CD14-positive monocyte (primary cell): Measurements from ENCODE around the gene RPL36AL. TPM values are rescaled to one million over a fixed set of nuclear protein-coding genes. Genes with fewer than 3 reads are reported as not detected.

ENCODE experiments used
- DNase-seq, 3 donors: peaks; one replicate each; pipeline ENCODE4 v3.0.0-alpha.2; 2011 to 2022
- H2AFZ ChIP-seq: 2 replicates; pipeline ENCODE4 v1.6.0; 2012; ENCODE audit warnings: mild to moderate bottlenecking, low read depth, low read length, inconsistent platforms; ENCODE audit not compliant: insufficient read depth, poor library complexity, severe bottlenecking
- H3K27ac ChIP-seq, 2 donors: 1 replicate in 1 of 2; 2 replicates in 1 of 2; pipeline ENCODE4 v1.5.1; 2012 to 2013; ENCODE audit warnings: low read length in 2 of 2, control low read depth in 1 of 2, inconsistent platforms in 1 of 2, low read depth in 1 of 2, mild to moderate bottlenecking in 1 of 2
- H3K27me3 ChIP-seq, 2 donors: one replicate each; pipeline versions ENCODE4 v1.6.0 to v1.6.1; 2011 to 2013; ENCODE audit warnings: low read length in 2 of 2; ENCODE audit not compliant: control insufficient read depth in 2 of 2, insufficient read depth in 2 of 2
- H3K36me3 ChIP-seq, 2 donors: replicated peaks in 1 of 2; 1 replicate in 1 of 2; 2 replicates in 1 of 2; pipeline versions ENCODE4 v1.5.1 to v1.6.1; 2012 to 2013; ENCODE audit warnings: low read length in 2 of 2, control low read depth in 1 of 2, inconsistent platforms in 1 of 2, mild to moderate bottlenecking in 1 of 2; ENCODE audit not compliant: insufficient read depth in 2 of 2, control insufficient read depth in 1 of 2
- H3K4me1 ChIP-seq, 2 donors: 1 replicate in 1 of 2; 2 replicates in 1 of 2; pipeline versions ENCODE4 v1.5.1 to v1.6.1; 2012 to 2013; ENCODE audit warnings: low read length in 2 of 2, control low read depth in 1 of 2, inconsistent platforms in 1 of 2, mild to moderate bottlenecking in 1 of 2, moderate library complexity in 1 of 2; ENCODE audit not compliant: insufficient read depth in 2 of 2, control insufficient read depth in 1 of 2
- H3K4me2 ChIP-seq: replicated peaks from 2 replicates; pipeline ENCODE3; 2012; ENCODE audit warnings: low read length, moderate library complexity, mild to moderate bottlenecking; ENCODE audit not compliant: poor library complexity, severe bottlenecking; ENCODE audit errors: extremely low read depth
- H3K4me3 ChIP-seq, 3 experiments: fragments of 200-600 bp in 1 of 3; sonication (generic) in 1 of 3; replicated peaks in 1 of 3; 1 replicate in 2 of 3; 2 replicates in 1 of 3; pipeline ENCODE4 v1.5.1; 2011 to 2013; ENCODE audit warnings: low read length in 3 of 3, mild to moderate bottlenecking in 3 of 3, control low read depth in 2 of 3, low read depth in 2 of 3, inconsistent platforms in 1 of 3, moderate library complexity in 1 of 3
- H3K79me2 ChIP-seq: 2 replicates; pipeline ENCODE4 v1.6.0; 2012; ENCODE audit warnings: mild to moderate bottlenecking, control low read depth, inconsistent platforms, low read length, moderate library complexity; ENCODE audit not compliant: insufficient read depth
- H3K9ac ChIP-seq: 2 replicates; pipeline ENCODE4 v1.6.0; 2017; ENCODE audit warnings: low read length, mild to moderate bottlenecking; ENCODE audit not compliant: insufficient read depth, poor library complexity, severe bottlenecking
- H3K9me3 ChIP-seq, 2 donors: replicated peaks in 1 of 2; 1 replicate in 1 of 2; 2 replicates in 1 of 2; pipeline versions ENCODE4 v1.5.1 to v1.6.1; 2012 to 2013; ENCODE audit warnings: low read length in 2 of 2, control low read depth in 1 of 2; ENCODE audit not compliant: control insufficient read depth in 1 of 2, insufficient read depth in 1 of 2
- H4K20me1 ChIP-seq: 2 replicates; pipeline ENCODE4 v1.6.0; 2012; ENCODE audit warnings: mild to moderate bottlenecking, low read length, control low read depth, moderate library complexity; ENCODE audit not compliant: insufficient read depth
- H3K27ac Mint-ChIP-seq, 7 donors: one replicate each; pipeline ENCODE4 v1.8.0; 2020; ENCODE audit warnings: mild to moderate bottlenecking in 7 of 7, mixed read lengths in 7 of 7, moderate library complexity in 6 of 7, inconsistent platforms in 2 of 7
- H3K27me3 Mint-ChIP-seq, 3 donors: one replicate each; pipeline ENCODE4 v1.8.0; 2021 to 2022; ENCODE audit warnings: low read depth in 3 of 3, mild to moderate bottlenecking in 3 of 3, mixed read lengths in 3 of 3, moderate library complexity in 3 of 3, inconsistent platforms in 1 of 3
- H3K36me3 Mint-ChIP-seq, 2 donors: one replicate each; pipeline ENCODE4 v1.8.0; 2020; ENCODE audit warnings: mixed read lengths in 2 of 2, inconsistent platforms in 1 of 2, mild to moderate bottlenecking in 1 of 2
- H3K4me1 Mint-ChIP-seq: one replicate; pipeline ENCODE4 v1.8.0; 2020; ENCODE audit warnings: mild to moderate bottlenecking, mixed read lengths
- H3K4me3 Mint-ChIP-seq, 2 donors: one replicate each; pipeline ENCODE4 v1.8.0; 2020; ENCODE audit warnings: mild to moderate bottlenecking in 2 of 2, mixed read lengths in 2 of 2, moderate library complexity in 1 of 2
- H3K9me3 Mint-ChIP-seq, 7 donors: one replicate each; pipeline ENCODE4 v1.8.0; 2020 to 2022; ENCODE audit warnings: mixed read lengths in 7 of 7, mild to moderate bottlenecking in 6 of 7, moderate library complexity in 6 of 7, inconsistent platforms in 2 of 7
- CTCF ChIP-seq: fragments of 200-600 bp; IDR thresholded peaks from one replicate; pipeline ENCODE4 v1.8.0; 2022; ENCODE audit warnings: antibody characterized with exemption, mild to moderate bottlenecking
- WGBS: methylation state at CpG from one replicate; pipeline ENCODE4 v1.1.5; 2013; ENCODE audit warnings: missing lambda C conversion rate; ENCODE audit not compliant: insufficient coverage; 5-methylcytosine and 5-hydroxymethylcytosine counted together
- intact Hi-C, 2 donors: fragments of 100-400 bp; cut with micrococcal nuclease; formaldehyde crosslinking; loops; one replicate each; pipeline versions ENCODE4 v1.15.0 to v1.15.1; 2023
- polyA plus RNA-seq, 3 donors: library from polyadenylated mRNA; depleted of rRNA in 1 of 3; unstranded in 2 of 3; stranded (reverse) in 1 of 3; fragments of 300-500 nt in 2 of 3; fragments of >200 nt in 1 of 3; fragmentation: Illumina TruSeq in 2 of 3; gene quantifications; 1 replicate in 2 of 3; 2 replicates in 1 of 3; pipeline ENCODE4 v1.2.3, GENCODE V29; 2012 to 2021
- small RNA-seq: library from RNA; depleted of rRNA; stranded (forward); fragments of <200 nt; gene quantifications from one replicate; pipeline ENCODE3, GENCODE V24; 2012; ENCODE audit warnings: low read depth; ENCODE audit not compliant: insufficient read length

RPL36AL gene
- polyA plus RNA-seq, 3 donors, result 237 to 454 (median 408) TPM

DNA sequence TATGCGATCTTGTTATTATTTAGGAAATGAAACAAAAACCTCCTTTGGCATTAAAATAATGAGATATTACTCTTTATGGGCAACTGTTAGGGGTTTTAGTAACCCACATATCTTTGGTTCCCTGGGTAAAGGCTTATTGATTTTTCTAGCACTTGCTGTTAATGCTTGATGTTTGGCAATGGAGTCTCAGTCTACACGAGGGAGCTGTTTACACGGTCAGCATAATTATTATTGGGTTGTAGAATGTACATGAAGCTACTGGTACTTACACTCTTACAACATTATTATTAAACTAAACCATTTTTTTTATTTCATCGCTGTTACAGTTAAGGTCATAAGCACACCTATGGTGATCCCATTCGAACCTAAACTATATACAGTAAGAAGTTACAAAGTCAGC, 46.4 kb downstream of the RPL36AL start:
- peaks cover 3% of the 10 kb centered on the region for H3K79me2 ChIP-seq
- peaks cover 0 to 2% (median 0%) of the 10 kb centered on the region in 3 donors for H3K27me3 Mint-ChIP-seq
- H2AFZ ChIP-seq, result no peak overlapping the region
- H3K4me1 ChIP-seq, result no peaks in the 10 kb centered on the region
- peaks cover 3 to 10% of the 10 kb centered on the region in 2 donors for H3K9me3 ChIP-seq
- no peak for TF ChIP-seq CTCF
- H3K27ac ChIP-seq, result no peak overlapping the region
- H4K20me1 ChIP-seq, result peaks cover 8% of the 10 kb centered on the region
- peaks cover 50 to 62% of the 10 kb centered on the region in 2 donors for H3K36me3 Mint-ChIP-seq
- H3K4me3 ChIP-seq, result no peak overlapping the region
- no peaks in the 10 kb centered on the region for H3K27me3 ChIP-seq
- H3K4me1 Mint-ChIP-seq, result no peaks in the 10 kb centered on the region
- no peak overlapping the region for H3K4me3 Mint-ChIP-seq
- WGBS, result no CpG with 5 or more reads among the region's 5 CpGs
- intact Hi-C loops, result no loop called here
- no peak for DNase-seq
- H3K36me3 ChIP-seq, result peaks cover 20 to 58% of the 10 kb centered on the region in 2 donors
- H3K9me3 Mint-ChIP-seq, result peaks cover 6 to 18% (median 7%) of the 10 kb centered on the region in 7 donors
- no peak overlapping the region for H3K4me2 ChIP-seq
- H3K9ac ChIP-seq, result no peak overlapping the region
- no peak overlapping the region for H3K27ac Mint-ChIP-seq

- Mint-ChIP-seq H3K36me3 (peaks cover 18 to 25% of the 10 kb centered on the region in 2 donors), H3K27ac (no peak overlapping the region), H3K4me1 (no peaks in the 10 kb centered on the region), H3K4me3 (no peak overlapping the region), H3K27me3 (peaks cover 0 to 2% (median 1%) of the 10 kb centered on the region in 3 donors), H3K9me3 (peaks cover 6 to 18% (median 10%) of the 10 kb centered on the region in 7 donors)
- Histone ChIP-seq H3K27ac (no peak overlapping the region), H3K79me2 (no peaks in the 10 kb centered on the region), H3K9ac (no peak overlapping the region), H3K4me2 (no peak overlapping the region), H4K20me1 (no peaks in the 10 kb centered on the region), H3K4me3 (no peak overlapping the region), H3K36me3 (peaks cover 0 to 19% of the 10 kb centered on the region in 2 donors), H3K9me3 (peaks cover 3 to 10% of the 10 kb centered on the region in 2 donors), H2AFZ (no peak overlapping the region), H3K4me1 (no peaks in the 10 kb centered on the region), H3K27me3 (no peaks in the 10 kb centered on the region)
- no peak for DNase-seq
- no peak for TF ChIP-seq CTCF
- intact Hi-C loops, result no loop called here
- 80% methylated on average over 1 of the region's 3 CpGs for WGBS
Measured at GRCh38 chr14:49569281-49569680, 51.1 kb downstream of the RPL36AL start.

Small RNA genes lying within 50 kb of the gene (small RNA-seq; reads per million reads assigned to genes)
- gene AL139099.3 (not detected), gene AL139099.4 (not detected), gene RF00019 (not detected)

Other genes with a start within 250 kb of the RPL36AL start
- 1,000 to 10,000 TPM; 2,325 to 4,497 (median 2,965) TPM for gene RPS29, start 34.2 kb downstream of the RPL36AL start, polyA plus RNA-seq
- gene LRR1, start 21.7 kb downstream of the RPL36AL start, polyA plus RNA-seq, result 10 to 100 TPM in 2 of 3 donors, 1 to 10 TPM in 1; 3.4 to 12.7 (median 10.5) TPM
- gene MGAT2, start 173 bp upstream of the RPL36AL start, polyA plus RNA-seq, result 10 to 100 TPM in 2 of 3 donors, 1 to 10 TPM in 1; 8.9 to 38.0 (median 36.3) TPM
- gene DNAAF2, start 14.6 kb upstream of the RPL36AL start, polyA plus RNA-seq, result 1 to 10 TPM; 1.9 to 6.9 (median 6.8) TPM
- gene POLE2, start 67.6 kb upstream of the RPL36AL start, polyA plus RNA-seq, result under 1 TPM; 0.18 to 0.57 (median 0.47) TPM
- gene KLHDC1, start 72.5 kb upstream of the RPL36AL start, polyA plus RNA-seq, result 1 to 10 TPM in 2 of 3 donors, under 1 TPM in 1; 0.92 to 1.6 (median 1.5) TPM
- 10 to 100 TPM; 27.3 to 45.9 (median 43.1) TPM for gene KLHDC2, start 147.5 kb upstream of the RPL36AL start, polyA plus RNA-seq
- 10 to 100 TPM; 18.3 to 27.6 (median 22.2) TPM for gene NEMF, start 232.2 kb upstream of the RPL36AL start, polyA plus RNA-seq